Measurements from ENCODE around the gene PLXDC2.

Gene PLXDC2

DNA sequence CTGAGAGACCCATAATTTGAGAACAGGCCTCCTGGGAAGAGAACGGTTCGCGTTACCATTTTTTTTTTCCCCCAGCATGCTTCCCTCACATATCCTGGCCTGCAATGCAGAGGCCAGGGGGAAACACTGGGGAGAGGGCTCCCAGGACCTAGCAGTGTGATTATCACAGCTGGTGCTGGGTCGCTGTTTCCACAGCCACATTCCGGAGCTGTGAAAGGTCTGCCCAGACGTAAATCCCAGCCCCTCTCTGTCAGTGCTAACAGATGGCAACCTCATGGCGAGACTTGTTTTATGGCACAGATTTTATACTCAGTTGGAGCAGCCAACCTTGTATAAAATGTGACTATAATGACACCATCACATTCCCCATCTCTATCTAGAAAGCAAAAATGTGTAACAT, 150.5 kb downstream of the PLXDC2 start:
- H3K9ac ChIP-seq (ENCODE audit: low read length) = no peak overlapping the region
- H3K9me2 ChIP-seq (ENCODE audit: low read depth, low read length) = no peaks in the 10 kb centered on the region
- TF ChIP-seq, protein P1, sequence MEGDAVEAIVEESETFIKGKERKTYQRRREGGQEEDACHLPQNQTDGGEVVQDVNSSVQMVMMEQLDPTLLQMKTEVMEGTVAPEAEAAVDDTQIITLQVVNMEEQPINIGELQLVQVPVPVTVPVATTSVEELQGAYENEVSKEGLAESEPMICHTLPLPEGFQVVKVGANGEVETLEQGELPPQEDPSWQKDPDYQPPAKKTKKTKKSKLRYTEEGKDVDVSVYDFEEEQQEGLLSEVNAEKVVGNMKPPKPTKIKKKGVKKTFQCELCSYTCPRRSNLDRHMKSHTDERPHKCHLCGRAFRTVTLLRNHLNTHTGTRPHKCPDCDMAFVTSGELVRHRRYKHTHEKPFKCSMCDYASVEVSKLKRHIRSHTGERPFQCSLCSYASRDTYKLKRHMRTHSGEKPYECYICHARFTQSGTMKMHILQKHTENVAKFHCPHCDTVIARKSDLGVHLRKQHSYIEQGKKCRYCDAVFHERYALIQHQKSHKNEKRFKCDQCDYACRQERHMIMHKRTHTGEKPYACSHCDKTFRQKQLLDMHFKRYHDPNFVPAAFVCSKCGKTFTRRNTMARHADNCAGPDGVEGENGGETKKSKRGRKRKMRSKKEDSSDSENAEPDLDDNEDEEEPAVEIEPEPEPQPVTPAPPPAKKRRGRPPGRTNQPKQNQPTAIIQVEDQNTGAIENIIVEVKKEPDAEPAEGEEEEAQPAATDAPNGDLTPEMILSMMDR (IDR thresholded peaks at IDR 0.05; ENCODE audit: low read length) = no peak
- TF ChIP-seq EZH2 (IDR thresholded peaks at IDR 0.05; ENCODE audit: borderline replicate concordance, low read length) = no peak
- no peak overlapping the region for H2AFZ ChIP-seq (ENCODE audit: low read length)
- H3K4me1 ChIP-seq (ENCODE audit: insufficient read depth, low read length, severe bottlenecking) = no peaks in the 10 kb centered on the region
- H3K27ac ChIP-seq (ENCODE audit: low read depth, low read length, poor library complexity, severe bottlenecking) = no peak overlapping the region
- no peak overlapping the region for H3K4me2 ChIP-seq (ENCODE audit: low read length)
- H3K9me3 ChIP-seq (ENCODE audit: low read length) = no peaks in the 10 kb centered on the region
- no peaks in the 10 kb centered on the region for H4K20me1 ChIP-seq (ENCODE audit: insufficient read depth, low read length)
- H3K36me3 ChIP-seq (ENCODE audit: insufficient read depth, low read length) = no peaks in the 10 kb centered on the region
- no peaks in the 10 kb centered on the region for H3K79me2 ChIP-seq (ENCODE audit: insufficient read depth, low read length)
- H3F3A ChIP-seq (ENCODE audit: insufficient read depth, low read length) = no peaks in the 10 kb centered on the region
- no peak overlapping the region for H3K4me3 ChIP-seq (ENCODE audit: low read depth, low read length, poor library complexity, severe bottlenecking)
- H3K27me3 ChIP-seq (ENCODE audit: insufficient read depth, low read length) = no peaks in the 10 kb centered on the region; the same call in 1 of the 2 replicates

DNA sequence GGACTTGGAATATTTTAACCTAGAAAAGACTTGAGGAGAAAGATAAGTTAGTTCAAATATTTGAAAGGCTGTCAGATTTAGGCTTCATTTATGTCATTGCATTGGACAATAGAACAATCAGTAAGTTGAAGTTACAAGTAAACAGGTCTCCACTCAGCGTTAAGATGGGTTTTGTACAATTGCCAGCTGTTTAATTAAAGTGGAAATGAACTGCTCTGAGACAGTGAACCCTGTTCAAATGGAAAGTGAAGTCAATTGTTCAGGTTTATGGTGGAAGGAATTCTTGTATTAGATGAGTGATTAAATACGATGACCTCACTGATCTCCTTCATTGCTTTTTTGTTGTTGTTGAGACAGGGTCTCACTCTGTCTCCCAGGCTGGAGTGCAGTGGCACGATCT, 151.7 kb downstream of the PLXDC2 start:
- H3K9me2 ChIP-seq (ENCODE audit: low read depth, low read length) = no peaks in the 10 kb centered on the region
- H3K4me3 ChIP-seq (ENCODE audit: low read depth, low read length, poor library complexity, severe bottlenecking) = no peak overlapping the region
- H3K36me3 ChIP-seq (ENCODE audit: insufficient read depth, low read length) = no peaks in the 10 kb centered on the region
- H3K27me3 ChIP-seq (ENCODE audit: insufficient read depth, low read length) = no peaks in the 10 kb centered on the region; the same call in 1 of the 2 replicates
- no peaks in the 10 kb centered on the region for H3K9me3 ChIP-seq (ENCODE audit: low read length)
- no peaks in the 10 kb centered on the region for H4K20me1 ChIP-seq (ENCODE audit: insufficient read depth, low read length)
- H3K9ac ChIP-seq (ENCODE audit: low read length) = no peak overlapping the region
- H3F3A ChIP-seq (ENCODE audit: insufficient read depth, low read length) = no peaks in the 10 kb centered on the region
- no peaks in the 10 kb centered on the region for H3K4me1 ChIP-seq (ENCODE audit: insufficient read depth, low read length, severe bottlenecking)
- no peaks in the 10 kb centered on the region for H3K79me2 ChIP-seq (ENCODE audit: insufficient read depth, low read length)
- H3K27ac ChIP-seq (ENCODE audit: low read depth, low read length, poor library complexity, severe bottlenecking) = no peak overlapping the region
- TF ChIP-seq, protein P1 (IDR thresholded peaks at IDR 0.05; ENCODE audit: low read length) = no peak
- TF ChIP-seq EZH2 (IDR thresholded peaks at IDR 0.05; ENCODE audit: borderline replicate concordance, low read length) = no peak
- H3K4me2 ChIP-seq (ENCODE audit: low read length) = no peak overlapping the region
- no peak overlapping the region for H2AFZ ChIP-seq (ENCODE audit: low read length)

DNA sequence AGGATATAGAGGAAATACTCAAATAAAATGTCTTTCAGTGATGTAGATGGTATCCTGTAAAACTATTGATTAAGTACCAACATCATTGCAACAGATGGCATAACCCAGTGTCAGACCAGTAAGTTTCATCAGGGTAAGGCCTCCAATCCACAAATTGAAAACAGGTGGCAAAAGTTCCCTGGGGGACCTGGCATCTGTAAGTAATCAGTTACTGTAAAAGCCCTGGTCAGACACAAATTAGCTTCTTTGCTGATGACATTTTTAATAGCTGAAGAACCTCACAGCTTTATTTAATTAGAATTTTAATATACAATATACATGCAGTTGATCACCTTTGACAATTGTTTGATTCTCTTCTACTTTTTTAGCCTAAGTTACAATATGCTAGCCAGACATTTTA, 152.5 kb downstream of the PLXDC2 start:
- no peaks in the 10 kb centered on the region for H3K9me2 ChIP-seq (ENCODE audit: low read depth, low read length)
- H3K36me3 ChIP-seq (ENCODE audit: insufficient read depth, low read length) = no peaks in the 10 kb centered on the region
- H3K27me3 ChIP-seq (ENCODE audit: insufficient read depth, low read length) = no peaks in the 10 kb centered on the region; the same call in 1 of the 2 replicates
- H3K4me1 ChIP-seq (ENCODE audit: insufficient read depth, low read length, severe bottlenecking) = no peaks in the 10 kb centered on the region
- TF ChIP-seq, protein P1 (IDR thresholded peaks at IDR 0.05; ENCODE audit: low read length) = no peak
- no peak for TF ChIP-seq EZH2 (IDR thresholded peaks at IDR 0.05; ENCODE audit: borderline replicate concordance, low read length)
- no peaks in the 10 kb centered on the region for H3K9me3 ChIP-seq (ENCODE audit: low read length)
- no peak overlapping the region for H3K4me2 ChIP-seq (ENCODE audit: low read length)
- no peaks in the 10 kb centered on the region for H3K79me2 ChIP-seq (ENCODE audit: insufficient read depth, low read length)
- H3K4me3 ChIP-seq (ENCODE audit: low read depth, low read length, poor library complexity, severe bottlenecking) = no peak overlapping the region
- no peaks in the 10 kb centered on the region for H3F3A ChIP-seq (ENCODE audit: insufficient read depth, low read length)
- H4K20me1 ChIP-seq (ENCODE audit: insufficient read depth, low read length) = no peaks in the 10 kb centered on the region
- H3K27ac ChIP-seq (ENCODE audit: low read depth, low read length, poor library complexity, severe bottlenecking) = no peak overlapping the region
- no peak overlapping the region for H3K9ac ChIP-seq (ENCODE audit: low read length)
- no peak overlapping the region for H2AFZ ChIP-seq (ENCODE audit: low read length)
